Neural cell (in vitro differentiated cells): ENCODE results near the gene LMF2. TPM values are rescaled to one million over a fixed set of nuclear protein-coding genes. Genes with fewer than 3 reads are reported as not detected.

Source experiments
- H2AFZ ChIP-seq: fragments of 200-600, 300-800 bp; sonication (generic), shearing (Covaris generic); 2 replicates; pipeline ENCODE4 v1.6.0; 2014; ENCODE audit warnings: low read depth, mild to moderate bottlenecking, antibody characterized with exemption, low read length, moderate library complexity
- H3F3A ChIP-seq: fragments of 200-600 bp; shearing (Covaris generic); 2 replicates; pipeline ENCODE4 v1.6.1; 2016; ENCODE audit warnings: mild to moderate bottlenecking, moderate library complexity, mixed read lengths, antibody characterized with exemption, low read length; ENCODE audit not compliant: insufficient read depth, poor library complexity, severe bottlenecking
- H3K27ac ChIP-seq: fragments of 200-600, 300-800 bp; sonication (generic), shearing (Covaris generic); 2 replicates; pipeline ENCODE4 v1.5.1; 2014; ENCODE audit warnings: mild to moderate bottlenecking, low read length, moderate library complexity
- H3K27me3 ChIP-seq: fragments of 300-800, 200-600 bp; sonication (generic), shearing (Covaris generic); 2 replicates; pipeline ENCODE4 v1.6.0; 2014; ENCODE audit warnings: mild to moderate bottlenecking, low read depth, low read length, moderate library complexity; ENCODE audit not compliant: insufficient read depth
- H3K36me3 ChIP-seq: fragments of 300-800, 200-600 bp; sonication (generic), shearing (Covaris generic); 2 replicates; pipeline ENCODE4 v1.5.1; 2014; ENCODE audit warnings: mild to moderate bottlenecking, antibody characterized with exemption, low read length, moderate library complexity; ENCODE audit not compliant: insufficient read depth
- H3K4me2 ChIP-seq: fragments of 300-800, 200-600 bp; sonication (generic), shearing (Covaris generic); 2 replicates; pipeline ENCODE4 v1.6.0; 2014; ENCODE audit warnings: mild to moderate bottlenecking, low read length
- H3K4me3 ChIP-seq: fragments of 300-800, 200-600 bp; sonication (generic), shearing (Covaris generic); 2 replicates; pipeline ENCODE4 v1.5.1; 2014; ENCODE audit warnings: mild to moderate bottlenecking, low read length, moderate library complexity
- H3K79me2 ChIP-seq: fragments of 200-600 bp; shearing (Covaris generic); replicated peaks from 2 replicates; pipeline ENCODE4 v1.6.0; 2014; ENCODE audit warnings: mild to moderate bottlenecking, low read length, moderate library complexity; ENCODE audit not compliant: insufficient read depth
- H3K9ac ChIP-seq: fragments of 300-800, 200-600 bp; sonication (generic), shearing (Covaris generic); 2 replicates; pipeline ENCODE4 v1.6.1; 2016; ENCODE audit warnings: mild to moderate bottlenecking, low read length, mixed read lengths
- H3K9me2 ChIP-seq: fragments of 200-600 bp; shearing (Covaris generic); 2 replicates; pipeline ENCODE4 v1.6.1; 2016; ENCODE audit warnings: mild to moderate bottlenecking, low read length, mixed read lengths; ENCODE audit not compliant: insufficient read depth
- H3K9me3 ChIP-seq: fragments of 200-600, 300-800 bp; sonication (generic), shearing (Covaris generic); 2 replicates; pipeline ENCODE4 v1.6.1; 2016; ENCODE audit warnings: mild to moderate bottlenecking, mixed run types, low read length, moderate library complexity, mixed read lengths
- H4K20me1 ChIP-seq: fragments of 200-600 bp; shearing (Covaris generic); 2 replicates; pipeline ENCODE4 v1.6.1; 2016; ENCODE audit warnings: mild to moderate bottlenecking, mixed run types; ENCODE audit not compliant: insufficient read depth
- CTCF ChIP-seq: fragments of 450-650 bp; IDR thresholded peaks from 2 replicates; pipeline ENCODE4 v1.5.1; 2014; ENCODE audit warnings: antibody characterized with exemption, mild to moderate bottlenecking, moderate library complexity; ENCODE audit not compliant: poor library complexity, severe bottlenecking
- EP300 ChIP-seq: fragments of 450-650 bp; conservative IDR thresholded peaks from 2 replicates; pipeline ENCODE4 v1.6.1; 2014; ENCODE audit warnings: antibody characterized with exemption, mild to moderate bottlenecking, moderate library complexity; ENCODE audit not compliant: poor library complexity, severe bottlenecking
- EZH2 ChIP-seq: fragments of 200-600, 300-800 bp; shearing (Covaris generic), sonication (generic); IDR thresholded peaks from 2 replicates; pipeline ENCODE4 v1.6.1; 2014; ENCODE audit warnings: antibody characterized with exemption, low read length, borderline replicate concordance, mild to moderate bottlenecking; ENCODE audit not compliant: insufficient read depth, poor library complexity, severe bottlenecking
- MXI1 ChIP-seq: fragments of 450-650 bp; conservative IDR thresholded peaks from 2 replicates; pipeline ENCODE4 v1.6.1; 2014; ENCODE audit warnings: antibody characterized with exemption, mild to moderate bottlenecking; ENCODE audit not compliant: poor library complexity, severe bottlenecking
- POLR2AphosphoS5 ChIP-seq: IDR thresholded peaks from 2 replicates; pipeline ENCODE4 v1.6.1; 2012
- RAD21 ChIP-seq: fragments of 450-650 bp; conservative IDR thresholded peaks from 2 replicates; pipeline ENCODE4 v1.6.1; 2014; ENCODE audit warnings: antibody characterized with exemption, mild to moderate bottlenecking, moderate library complexity
- REST ChIP-seq: IDR thresholded peaks from 2 replicates; pipeline ENCODE4 v1.6.1; 2012; ENCODE audit warnings: borderline replicate concordance
- SMC3 ChIP-seq: fragments of 450-650 bp; conservative IDR thresholded peaks from 2 replicates; pipeline ENCODE4 v1.6.1; 2014; ENCODE audit warnings: antibody characterized with exemption, mild to moderate bottlenecking, moderate library complexity; ENCODE audit not compliant: poor library complexity
- TAF1 ChIP-seq: IDR thresholded peaks from 2 replicates; pipeline ENCODE4 v1.6.1; 2012; ENCODE audit warnings: low read depth
- polyA plus RNA-seq: library from polyadenylated mRNA; depleted of rRNA; stranded (reverse); fragments of >200 nt; gene quantifications from 2 replicates; pipeline ENCODE4 v1.2.3, GENCODE V29; 2014

LMF2 gene
- polyA plus RNA-seq, 1 donor from 2014 or later = 76.5 TPM

GRCh38 chr22:50482107-50483074, 25.1 kb downstream of the LMF2 start:
- Histone ChIP-seq H3K9ac (no peak overlapping the region), H3K27me3 (peaks cover 32% of the 10 kb centered on the region), H3F3A (no peaks in the 10 kb centered on the region), H3K9me3 (no peaks in the 10 kb centered on the region), H3K4me2 (no peak overlapping the region), H3K4me3 (no peak overlapping the region), H3K36me3 (no peaks in the 10 kb centered on the region), H4K20me1 (no peaks in the 10 kb centered on the region), H3K9me2 (no peaks in the 10 kb centered on the region), H3K79me2 (no peaks in the 10 kb centered on the region), H2AFZ (no peak overlapping the region), H3K27ac (no peak overlapping the region)
- TF ChIP-seq REST (no peak), RAD21 (no peak), POLR2AphosphoS5 (no peak), EZH2 (no peak), SMC3 (no peak), EP300 (no peak), TAF1 (no peak), MXI1 (no peak), CTCF (no peak)

GRCh38 chr22:50481440-50482106, 25.9 kb downstream of the LMF2 start, which contains the start of gene ADM2:
Gene ADM2, plus strand, starts transcription at chr22:50481543. Its CDS starts 305 bp downstream, at chr22:50481848.
- Histone ChIP-seq H3K36me3 (no peaks in the 10 kb centered on the region), H3K9ac (no peak within 1 kb of the TSS), H3K9me3 (no peaks in the 10 kb centered on the region), H2AFZ (no peak within 1 kb of the TSS), H4K20me1 (no peaks in the 10 kb centered on the region), H3K4me2 (no peak within 1 kb of the TSS), H3K9me2 (no peaks in the 10 kb centered on the region), H3K27me3 (peaks cover 32% of the 10 kb centered on the region), H3K79me2 (no peaks in the 10 kb centered on the region), H3K4me3 (no peak within 1 kb of the TSS), H3K27ac (no peak within 1 kb of the TSS), H3F3A (no peaks in the 10 kb centered on the region)
- TF ChIP-seq MXI1 (no peak), EZH2 (no peak), EP300 (no peak), CTCF (no peak), RAD21 (no peak), TAF1 (no peak), SMC3 (no peak), REST (no peak), POLR2AphosphoS5 (no peak)
